HL-60/S4 treated with retinoic acid at 250 ng/mL for 4 days and 3 days (cell line): ENCODE results near the gene ICAM3.

Experiments
- in situ Hi-C: fragments of 300-500 bp; cut with MboI; formaldehyde crosslinking; loops from 2 replicates; pipeline ENCODE4 v1.7.0; 2022; ENCODE audit warnings: low sequenced_read_pairs

The ICAM3 gene

DNA sequence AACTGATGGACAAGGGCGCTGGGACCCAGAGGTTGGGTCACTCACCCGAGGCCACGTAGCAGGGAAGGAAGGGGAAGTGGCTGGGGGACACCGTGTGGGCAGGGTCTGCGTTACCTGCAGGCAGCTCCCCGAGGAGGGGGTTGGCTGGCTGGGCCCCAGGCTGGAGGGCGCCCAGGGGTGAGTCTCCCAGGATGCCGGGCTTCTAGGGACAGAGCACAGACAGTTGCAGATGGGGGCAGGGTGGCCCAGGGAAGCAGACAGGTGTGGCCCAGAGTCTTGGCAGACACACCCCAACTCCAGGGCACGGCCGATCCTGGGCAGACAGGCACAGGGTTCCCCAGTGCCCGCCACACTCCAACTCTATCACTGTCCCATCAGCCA lies 18.0 kb downstream of the ICAM3 start:
- in situ Hi-C loops = no loop called here

GRCh38 chr19:10320602-10321416 lies 18.6 kb downstream of the ICAM3 start:
- in situ Hi-C loops = no loop called here

DNA sequence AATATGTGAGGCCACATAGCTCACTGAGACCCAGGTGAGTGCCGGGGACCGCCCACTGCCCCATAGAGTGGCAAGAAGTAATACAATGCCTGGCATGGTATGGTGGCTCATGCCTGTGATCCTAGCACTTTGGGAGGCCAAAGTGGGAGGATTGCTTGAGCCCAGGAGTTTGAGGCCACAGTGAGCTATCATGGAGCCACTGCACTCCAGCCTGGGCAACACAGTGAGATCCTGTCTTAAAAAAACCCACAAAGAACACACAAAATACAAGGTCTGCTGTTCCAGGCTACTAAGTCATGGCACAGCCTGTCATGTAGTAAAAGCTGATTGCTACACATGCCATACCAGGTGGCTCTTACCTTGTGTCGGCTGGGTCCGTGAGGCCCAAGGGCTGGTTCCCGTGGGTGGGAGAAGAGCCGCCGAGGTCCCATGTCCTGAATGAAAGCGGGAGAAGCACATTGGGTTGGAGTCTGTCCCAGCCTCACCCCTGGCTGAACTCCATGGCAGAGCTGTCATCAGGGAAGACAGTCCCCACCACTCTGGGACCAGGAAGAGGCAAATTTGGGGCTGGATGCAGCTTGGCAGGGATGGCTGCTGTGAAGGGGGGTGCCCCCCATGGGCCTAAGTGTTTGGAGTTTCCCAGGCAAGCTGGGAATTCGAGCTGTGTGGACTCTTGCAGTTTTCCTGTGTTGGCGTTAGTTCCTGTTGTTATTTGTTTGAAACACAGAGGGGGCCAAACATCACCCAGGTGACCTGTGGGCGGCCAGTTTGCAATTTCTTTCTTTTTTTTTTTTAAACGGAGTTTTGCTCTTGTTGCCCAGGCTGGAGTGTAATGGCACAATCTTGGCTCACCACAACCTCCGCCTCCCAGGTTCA lies 20.4 kb downstream of the ICAM3 start:
- in situ Hi-C loops = no loop called here

GRCh38 chr19:10317857-10318462 lies 21.5 kb downstream of the ICAM3 start:
- in situ Hi-C loops = no loop called here

DNA sequence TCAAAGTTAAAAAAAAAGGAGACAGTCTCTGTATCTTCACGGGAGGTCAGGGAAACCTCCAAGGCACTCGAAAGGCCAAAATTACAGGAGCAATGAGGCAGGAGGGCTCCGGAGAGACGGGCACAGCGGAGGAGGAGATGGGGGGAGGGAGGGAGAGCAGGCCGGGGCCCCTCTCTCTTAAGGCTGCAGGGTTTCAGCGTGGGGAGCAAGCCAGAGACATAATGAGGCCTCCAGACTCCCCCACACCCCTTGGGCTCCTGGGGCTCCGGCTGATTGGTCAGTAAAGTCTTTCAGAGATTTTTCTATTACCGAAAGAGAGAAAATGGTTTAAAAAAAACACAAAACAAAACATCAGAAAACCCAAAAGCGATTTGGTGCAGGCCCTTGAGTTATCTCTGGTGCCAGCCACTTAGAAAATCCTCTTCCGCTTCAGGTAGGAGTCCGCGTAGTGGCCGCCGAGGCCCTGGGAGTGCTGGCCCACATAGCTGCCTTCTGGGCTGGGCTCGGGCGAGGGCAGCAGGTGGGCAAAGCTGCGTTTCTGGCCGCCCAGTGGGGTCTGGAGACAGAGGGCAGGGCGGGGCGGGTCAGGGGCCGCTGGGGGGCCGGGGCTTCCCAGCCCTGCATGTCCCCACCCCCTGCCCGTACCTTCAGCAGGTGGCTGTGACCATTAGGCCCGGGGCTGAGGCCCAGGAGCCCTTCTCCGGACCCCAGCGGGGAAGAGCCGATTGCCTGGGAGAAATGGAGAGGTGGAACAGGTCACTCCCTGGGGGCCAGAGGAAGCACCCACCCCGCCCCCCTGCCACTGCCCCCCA lies 22.2 kb downstream of the ICAM3 start:
- in situ Hi-C loops = no loop called here

GRCh38 chr19:10316229-10317044 lies 23.0 kb downstream of the ICAM3 start:
- in situ Hi-C loops = no loop called here

- in situ Hi-C loops = no loop called here
Measured at GRCh38 chr19:10315335-10316214, 23.8 kb downstream of the ICAM3 start, which contains the start of gene FDX2. Gene FDX2, minus strand, starts transcription at chr19:10316015. Its CDS starts 19 bp downstream, at chr19:10315996.

GRCh38 chr19:10309423-10309822 lies 30.0 kb downstream of the ICAM3 start, which contains the start of gene ZGLP1:
Gene ZGLP1, minus strand, starts transcription at chr19:10309815.
- in situ Hi-C loops = no loop called here

DNA sequence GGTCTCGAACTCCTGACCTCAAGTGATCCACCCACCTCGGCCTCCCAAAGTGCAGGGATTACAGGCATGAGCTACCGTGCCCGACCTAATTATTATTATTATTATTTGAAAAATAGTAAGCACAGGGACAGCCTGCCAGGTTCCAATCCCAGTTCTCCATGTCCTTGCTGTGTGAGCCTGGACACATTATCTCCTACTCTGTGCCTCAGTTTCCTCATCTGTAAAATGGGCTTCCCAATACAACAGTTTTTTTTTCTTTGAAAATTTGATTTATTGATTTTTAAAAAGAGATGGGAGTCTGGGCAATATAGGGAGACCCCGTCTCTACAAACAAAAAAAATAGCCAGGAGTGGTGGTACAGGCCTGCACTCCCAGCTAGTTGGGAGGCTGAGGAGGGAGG lies 33.1 kb downstream of the ICAM3 start:
- in situ Hi-C loops = no loop called here

DNA sequence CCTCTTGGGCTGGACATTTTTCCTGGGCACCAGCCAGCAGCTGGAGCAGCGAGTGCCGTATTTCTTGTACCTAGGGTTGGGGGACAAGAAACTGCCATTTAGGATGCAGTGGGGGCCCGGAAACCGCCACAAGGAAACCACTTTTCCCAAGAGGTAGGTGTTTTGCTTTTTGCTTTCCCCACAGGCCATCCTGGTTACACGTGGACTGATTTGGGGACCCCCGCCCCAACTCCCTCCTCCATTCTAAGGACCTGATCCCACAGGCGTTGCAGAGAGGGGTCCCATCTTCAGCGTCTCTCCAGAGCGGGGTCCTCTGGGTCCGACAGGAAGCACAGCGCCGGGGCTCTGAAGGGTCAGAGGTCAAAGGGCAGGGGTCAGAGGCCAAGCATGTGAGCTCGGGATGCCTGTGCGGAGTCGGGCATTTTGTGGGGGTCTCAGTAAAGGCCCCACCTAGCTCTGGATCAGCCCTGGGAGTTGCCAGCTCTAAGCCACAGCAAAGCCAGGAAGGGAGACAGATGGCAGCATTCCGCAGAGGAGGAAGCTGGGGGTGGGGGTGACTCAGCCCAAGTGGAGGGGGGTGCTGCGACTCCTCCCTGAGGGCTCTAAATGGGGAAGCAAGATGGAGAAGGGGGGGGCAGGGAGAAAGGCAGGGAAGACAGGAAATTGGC lies 34.2 kb downstream of the ICAM3 start:
- in situ Hi-C loops = no loop called here

GRCh38 chr19:10299545-10300458 lies 39.6 kb downstream of the ICAM3 start:
- in situ Hi-C loops = no loop called here

DNA sequence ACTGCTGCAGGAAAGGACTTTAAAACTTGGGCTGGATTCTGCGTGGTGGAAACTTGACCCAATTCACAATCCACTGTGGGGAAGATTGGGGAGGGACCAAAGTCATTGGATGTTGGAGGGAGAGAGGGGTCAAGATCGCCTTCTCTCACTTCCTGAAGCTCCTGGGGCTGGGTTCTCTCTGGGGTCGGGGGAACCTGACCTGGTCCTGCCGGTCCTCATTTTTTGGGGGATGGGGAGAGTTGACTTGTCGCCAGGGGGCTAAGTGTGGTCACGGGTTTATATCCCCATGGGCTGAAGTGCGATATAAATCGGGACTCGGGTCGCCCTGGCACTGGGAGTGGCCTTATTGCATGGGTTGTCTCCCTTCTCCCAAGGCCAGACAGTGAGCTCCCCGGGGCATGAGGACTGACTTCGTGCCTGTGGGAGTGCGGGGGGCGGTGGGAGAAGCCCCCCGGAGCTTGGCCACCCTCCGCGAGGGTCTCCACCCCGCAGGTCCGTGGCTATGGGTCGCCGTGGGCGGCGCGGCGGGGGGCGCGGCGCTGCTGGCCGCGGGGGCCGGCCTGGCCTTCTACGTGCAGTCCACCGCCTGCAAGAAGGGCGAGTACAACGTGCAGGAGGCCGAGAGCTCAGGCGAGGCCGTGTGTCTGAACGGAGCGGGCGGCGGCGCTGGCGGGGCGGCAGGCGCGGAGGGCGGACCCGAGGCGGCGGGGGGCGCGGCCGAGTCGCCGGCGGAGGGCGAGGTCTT lies 43.4 kb downstream of the ICAM3 start:
- in situ Hi-C loops = no loop called here

GRCh38 chr19:10295305-10295846 lies 44.0 kb downstream of the ICAM3 start:
- in situ Hi-C loops = no loop called here

- in situ Hi-C loops = no loop called here
Measured at GRCh38 chr19:10294368-10294697, 45.1 kb downstream of the ICAM3 start.

- in situ Hi-C loops = no loop called here
Measured at GRCh38 chr19:10293637-10294367, 45.6 kb downstream of the ICAM3 start.
